ENCODE measurements around the gene RPS6KA2.

Gene RPS6KA2

DNA sequence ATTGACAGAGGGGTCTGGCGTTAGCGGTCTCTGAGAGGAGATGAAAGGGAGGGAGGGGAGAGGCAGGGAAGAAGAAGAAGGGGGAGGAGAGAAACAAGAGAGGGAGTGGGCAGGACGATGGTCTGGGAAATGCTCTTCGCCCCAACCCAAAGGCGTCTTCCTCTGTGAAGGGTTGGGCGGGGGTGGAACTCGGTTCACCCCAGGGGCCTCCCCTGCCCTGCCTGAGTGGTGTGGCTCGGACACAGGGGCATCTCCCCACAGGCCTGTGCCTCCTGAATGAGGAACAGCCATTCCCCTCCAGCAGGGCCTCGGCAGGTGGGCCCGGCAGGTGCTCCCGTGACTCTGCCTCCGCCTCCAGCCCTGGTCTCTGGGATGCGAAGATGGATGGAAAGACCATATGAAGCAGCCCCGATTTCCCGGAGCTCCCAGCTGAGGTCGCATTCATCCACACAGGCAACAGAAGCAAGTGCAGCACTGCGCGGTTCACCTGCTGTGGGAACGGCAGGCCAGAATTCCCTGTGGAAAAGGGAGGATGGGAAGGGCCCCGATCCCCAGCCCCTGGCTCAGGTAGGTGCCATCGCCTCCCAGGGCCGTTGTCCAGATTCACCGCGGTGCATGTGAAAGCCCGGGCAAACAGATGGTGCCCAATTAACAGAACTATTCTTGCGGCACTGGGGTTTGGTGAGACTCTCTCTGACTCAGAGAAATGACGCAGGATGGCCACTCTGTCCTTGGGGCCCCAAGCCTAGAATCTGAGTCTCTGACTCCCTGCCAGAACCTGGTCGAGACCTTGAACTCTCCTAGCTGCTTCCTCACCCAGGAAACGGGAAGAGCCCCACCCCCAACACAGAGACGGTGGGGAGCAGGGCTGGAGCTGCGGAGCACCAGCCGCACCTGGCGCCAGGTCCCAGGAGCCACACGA is 29.4 kb upstream of the RPS6KA2 start:
- DNase-seq (ENCODE audit: low read depth), result no peak

DNA sequence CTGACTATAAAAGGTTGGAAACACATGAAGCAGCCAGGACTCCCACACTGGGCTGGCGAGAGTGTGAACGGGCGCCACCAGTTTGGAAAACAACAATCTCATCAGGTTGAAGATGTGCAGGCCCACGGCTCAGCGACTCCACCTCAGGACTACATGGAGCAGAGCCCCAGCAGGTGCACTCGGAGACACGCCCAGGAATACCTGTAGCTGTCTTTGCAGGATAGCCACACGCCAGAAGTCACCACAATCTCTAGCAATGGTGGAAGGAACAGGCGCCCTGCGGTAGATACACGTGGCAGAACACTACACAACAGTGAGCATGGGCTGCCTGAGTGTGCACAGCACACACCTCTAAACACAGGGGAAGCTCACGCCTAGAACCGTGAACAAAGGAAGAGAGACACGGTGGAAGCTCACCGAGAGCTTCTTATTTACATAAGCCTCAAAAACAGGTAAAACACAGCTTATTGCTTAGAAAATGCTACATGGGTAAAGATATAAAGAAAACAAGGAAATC is 28.7 kb upstream of the RPS6KA2 start:
- no peak for DNase-seq (ENCODE audit: low read depth)

DNA sequence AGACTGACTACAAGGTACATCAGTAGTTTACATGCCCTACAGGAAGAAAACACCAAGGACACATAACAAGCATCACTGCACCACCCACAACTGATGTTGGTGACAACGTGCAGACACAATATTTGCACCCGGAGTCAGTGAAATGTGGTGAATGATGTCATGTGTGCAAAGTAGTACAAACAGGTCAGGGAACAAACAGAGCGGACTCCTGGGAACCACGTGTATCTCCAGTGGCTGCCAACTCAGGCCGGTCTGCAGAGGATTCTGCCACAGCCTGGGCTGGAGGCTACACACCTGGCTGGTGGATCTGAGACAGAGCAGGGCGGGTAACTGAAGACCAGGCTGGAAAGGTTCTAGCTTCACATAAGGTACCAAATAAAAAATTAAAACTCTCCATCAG is 28.2 kb upstream of the RPS6KA2 start:
- DNase-seq (ENCODE audit: low read depth), result no peak

DNA sequence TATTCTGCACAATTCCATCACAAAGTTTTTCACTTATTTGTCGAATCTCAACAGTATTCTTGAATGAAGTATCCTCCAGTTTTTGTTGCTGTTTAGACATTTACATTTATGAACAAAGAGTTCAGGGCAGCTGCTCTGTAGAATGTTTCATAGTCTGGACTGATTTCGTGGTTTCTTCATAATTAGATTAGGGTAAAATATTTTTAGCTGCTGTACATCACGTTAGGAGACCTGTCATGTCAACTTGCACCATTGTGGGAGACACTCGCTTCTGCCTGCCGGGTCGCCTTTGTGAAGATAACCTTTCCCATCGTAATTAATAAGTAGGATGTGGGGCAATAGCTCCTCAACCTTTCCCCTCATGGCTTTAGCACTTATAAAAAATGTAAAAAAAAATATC is 27.5 kb upstream of the RPS6KA2 start:
- no peak for DNase-seq (ENCODE audit: low read depth)

DNA sequence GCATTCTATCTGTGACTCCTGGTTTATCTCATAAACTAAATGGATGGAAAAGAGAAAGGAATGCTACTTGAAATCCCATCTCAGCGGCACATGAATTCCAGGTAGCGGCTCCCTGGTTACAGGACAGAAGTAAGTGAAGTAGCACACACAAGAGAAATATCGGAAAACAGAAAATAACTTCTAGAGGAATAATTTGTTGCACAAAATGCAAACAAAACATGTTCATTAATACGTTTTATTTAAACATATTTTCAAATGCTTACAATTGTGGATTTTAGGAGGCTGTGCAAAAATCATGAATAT is 26.5 kb upstream of the RPS6KA2 start:
- no peak for DNase-seq (ENCODE audit: low read depth)

DNA sequence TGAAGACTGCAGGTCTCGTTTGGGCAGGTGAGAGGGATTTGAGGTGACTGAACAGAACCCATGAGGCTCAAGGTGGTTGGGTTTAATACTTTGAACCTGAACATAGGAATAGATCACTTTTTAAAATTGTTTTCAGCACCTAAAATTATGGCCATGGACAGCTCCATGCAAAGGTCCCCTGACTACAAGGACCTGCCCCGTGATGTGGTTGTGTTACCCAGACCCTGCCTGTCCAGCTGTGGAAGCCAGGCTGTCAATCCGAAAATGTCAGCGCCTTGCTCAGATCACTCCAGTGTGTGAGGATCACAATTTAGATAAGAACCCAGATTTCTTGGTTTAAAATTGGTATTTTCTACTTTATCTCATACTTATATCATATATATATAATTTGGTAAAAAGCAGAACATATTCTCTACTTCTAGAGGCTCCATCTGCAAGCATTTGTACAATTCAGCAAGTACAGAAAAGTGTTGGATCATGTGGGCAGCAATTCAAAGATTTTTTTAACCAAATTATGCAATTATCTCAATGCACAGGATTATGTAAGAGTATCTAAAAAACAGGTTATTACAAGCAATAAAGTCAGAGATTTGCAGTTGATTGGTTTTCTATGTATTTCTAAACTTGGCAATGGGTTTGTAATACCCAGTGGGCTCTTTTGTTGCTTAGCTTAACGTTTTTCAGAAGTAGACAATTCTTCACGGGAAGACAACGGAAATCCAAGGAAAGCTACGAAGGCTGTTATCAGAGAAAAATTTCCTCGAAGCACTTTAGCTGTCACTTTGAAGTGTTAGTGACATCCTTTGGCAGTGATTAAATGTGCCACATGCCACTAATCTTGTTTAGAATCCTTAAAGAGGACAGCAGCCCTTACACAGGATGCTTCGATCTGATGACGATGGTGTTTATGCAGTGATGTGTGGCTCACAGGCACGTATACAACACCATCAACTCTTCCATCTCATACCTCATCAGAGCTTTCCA is 24.1 kb upstream of the RPS6KA2 start:
- no peak for DNase-seq (ENCODE audit: low read depth)

DNA sequence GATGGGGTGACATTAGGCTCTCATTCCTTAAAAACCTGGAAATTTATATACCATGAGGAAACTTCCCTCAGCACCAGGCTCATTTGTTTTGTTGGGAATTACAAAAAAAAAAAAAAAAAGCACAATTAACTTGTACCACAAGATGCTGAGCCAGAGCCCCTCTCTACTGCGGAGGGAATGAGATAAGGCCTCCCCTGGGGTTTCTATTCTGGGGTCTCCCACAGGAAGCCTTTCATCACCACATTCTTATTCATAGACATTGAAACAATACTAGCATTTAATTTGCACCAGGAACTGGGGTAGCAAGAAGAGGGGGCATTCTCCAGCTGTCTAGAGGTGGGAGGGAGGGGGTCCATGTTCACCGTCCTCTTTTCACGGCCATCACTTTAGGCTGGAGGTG is 23.0 kb upstream of the RPS6KA2 start:
- no peak for DNase-seq (ENCODE audit: low read depth)

DNA sequence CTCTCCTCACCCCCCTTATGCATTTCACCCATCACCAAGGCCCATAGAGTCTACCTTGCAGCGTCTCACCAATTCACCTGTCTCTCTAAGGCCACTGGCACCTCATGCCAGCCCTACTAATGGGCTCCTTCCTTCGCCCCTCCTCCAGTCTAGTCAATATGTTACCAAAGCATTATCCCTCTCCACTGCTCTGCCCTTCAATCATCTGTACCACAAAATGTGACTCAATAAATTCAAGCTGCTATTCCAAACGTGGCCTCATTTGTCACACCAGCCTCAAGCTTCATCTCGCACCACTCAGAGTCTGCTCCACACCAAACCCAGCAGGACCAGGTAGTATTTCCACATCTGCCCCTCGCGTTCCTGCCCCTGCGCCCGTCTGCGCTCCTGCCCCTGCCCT is 21.8 kb upstream of the RPS6KA2 start:
- DNase-seq (ENCODE audit: low read depth), result no peak

DNA sequence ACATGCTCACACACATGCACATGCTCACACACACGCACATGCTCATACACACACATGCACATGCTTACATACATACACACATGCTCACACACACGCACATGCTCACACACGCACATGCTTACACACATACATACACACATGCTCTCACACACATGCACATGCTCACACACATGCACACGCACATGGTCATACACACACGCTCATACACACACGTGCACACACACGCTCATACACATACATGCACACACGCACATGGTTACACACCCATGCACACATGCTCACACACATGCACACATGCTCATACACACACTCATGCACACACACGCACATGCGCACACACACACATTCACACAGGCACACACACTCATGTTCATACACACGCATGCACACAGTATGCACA is 20.8 kb upstream of the RPS6KA2 start:
- no peak for DNase-seq (ENCODE audit: low read depth)

DNA sequence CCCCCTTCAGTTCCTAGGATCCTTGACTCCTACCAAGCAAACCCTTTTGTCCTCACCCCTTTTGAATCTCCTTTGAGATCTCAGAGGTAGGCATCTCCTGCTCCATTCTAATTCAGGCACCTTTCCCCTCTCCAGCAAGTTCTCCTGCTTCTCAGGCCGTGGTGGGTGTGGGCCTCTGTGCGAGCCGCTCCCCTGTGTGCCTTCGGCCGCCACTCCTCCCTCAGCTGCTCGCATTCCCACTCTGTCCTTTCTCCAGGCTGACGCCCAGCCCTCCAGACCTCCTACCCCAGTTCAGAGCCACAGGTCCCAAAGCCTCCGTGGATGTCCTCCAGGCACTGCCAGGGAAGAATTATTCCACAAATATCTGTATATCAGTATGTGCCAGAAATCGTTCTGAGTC is 19.7 kb upstream of the RPS6KA2 start:
- no peak for DNase-seq (ENCODE audit: low read depth)

DNA sequence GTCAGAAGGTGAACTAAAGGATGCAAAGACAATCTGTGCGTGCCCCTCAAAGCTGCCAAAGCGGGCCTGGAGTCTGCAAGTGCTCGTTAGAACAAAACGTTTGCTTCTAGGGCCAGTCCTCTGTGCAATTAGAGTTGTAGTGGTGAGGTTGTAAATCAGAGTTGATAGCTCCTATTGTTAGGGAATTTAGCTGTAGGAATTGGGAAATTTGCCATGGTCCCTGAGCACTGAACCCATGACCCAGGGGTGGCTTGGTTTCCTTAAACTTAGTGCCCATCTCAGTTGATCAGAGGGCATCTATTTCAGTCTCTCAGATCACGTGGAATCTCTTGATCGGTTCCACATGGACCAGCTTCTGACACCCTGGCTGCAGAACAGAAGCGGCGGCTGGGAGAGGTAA is 18.8 kb upstream of the RPS6KA2 start:
- DNase-seq (ENCODE audit: low read depth), result no peak

DNA sequence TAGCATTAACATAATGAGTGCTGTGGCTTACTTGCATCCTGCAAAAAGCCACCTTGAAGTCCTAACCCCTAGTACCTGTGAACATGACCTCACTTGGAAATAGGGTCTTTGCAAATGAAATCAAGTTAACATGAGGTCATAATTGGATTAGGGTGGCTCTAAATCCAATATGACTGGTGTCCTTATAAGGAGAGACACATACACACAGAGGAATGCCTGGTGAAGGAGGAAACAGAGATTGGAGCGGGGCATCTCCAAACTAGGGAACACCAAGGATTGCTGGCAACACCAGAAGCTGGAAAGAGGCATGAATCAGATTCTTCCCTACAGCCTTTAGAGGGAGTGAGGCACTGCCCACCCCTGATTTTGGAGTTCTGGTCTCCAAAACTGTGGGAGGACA is 17.6 kb upstream of the RPS6KA2 start:
- DNase-seq (ENCODE audit: low read depth), result no peak

DNA sequence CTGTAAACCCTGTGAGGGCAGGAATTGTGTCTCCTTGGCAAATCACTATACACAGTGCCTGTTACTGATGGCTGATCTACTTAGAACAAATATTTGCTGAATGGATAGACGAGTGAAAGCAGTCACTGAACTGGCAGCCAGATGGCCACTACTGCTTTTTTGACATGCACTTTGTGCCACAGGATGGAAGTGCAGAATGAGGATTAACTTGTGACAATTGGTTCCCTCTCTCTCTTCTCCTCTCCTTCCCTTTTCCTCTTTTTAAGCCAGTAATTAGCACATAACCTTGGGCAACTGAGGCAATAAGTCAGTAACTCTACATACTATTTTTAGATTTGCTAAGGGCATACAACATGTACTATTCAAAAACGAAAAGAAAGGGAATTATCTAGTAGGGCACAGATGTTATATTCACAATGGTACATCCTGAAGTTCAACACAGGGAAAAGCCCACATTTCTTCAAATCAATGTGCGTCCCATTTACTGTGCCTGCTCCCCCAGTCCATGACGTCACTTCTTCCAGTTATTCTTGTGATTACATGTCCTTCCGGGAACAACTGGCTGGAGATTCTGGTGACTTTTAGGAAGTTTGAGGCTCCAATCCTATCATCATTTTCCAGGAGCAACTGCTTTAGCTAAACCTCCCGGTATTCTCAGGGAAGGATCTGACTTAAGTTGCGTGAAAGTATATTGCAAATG is 17.0 kb upstream of the RPS6KA2 start:
- DNase-seq (ENCODE audit: low read depth), result no peak

DNA sequence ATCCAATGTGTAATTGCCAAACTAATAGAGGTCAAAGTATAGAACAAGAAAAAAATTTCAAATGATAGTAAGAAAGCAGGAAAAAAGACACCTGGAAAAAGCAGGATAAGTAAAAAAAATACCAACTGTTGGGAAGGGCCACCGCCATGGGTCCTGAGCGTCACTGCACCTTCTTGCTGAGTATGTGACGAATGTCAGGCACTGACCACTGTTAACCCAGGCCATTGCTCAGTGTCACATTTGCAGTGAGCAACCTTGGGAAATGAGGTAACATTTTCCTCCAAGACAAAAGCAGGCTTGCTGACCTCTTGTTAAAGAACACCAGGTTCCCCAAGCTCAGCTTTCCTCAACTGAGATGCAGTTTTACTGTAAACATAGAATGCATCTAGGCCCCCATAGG is 15.6 kb upstream of the RPS6KA2 start:
- DNase-seq (ENCODE audit: low read depth), result no peak

DNA sequence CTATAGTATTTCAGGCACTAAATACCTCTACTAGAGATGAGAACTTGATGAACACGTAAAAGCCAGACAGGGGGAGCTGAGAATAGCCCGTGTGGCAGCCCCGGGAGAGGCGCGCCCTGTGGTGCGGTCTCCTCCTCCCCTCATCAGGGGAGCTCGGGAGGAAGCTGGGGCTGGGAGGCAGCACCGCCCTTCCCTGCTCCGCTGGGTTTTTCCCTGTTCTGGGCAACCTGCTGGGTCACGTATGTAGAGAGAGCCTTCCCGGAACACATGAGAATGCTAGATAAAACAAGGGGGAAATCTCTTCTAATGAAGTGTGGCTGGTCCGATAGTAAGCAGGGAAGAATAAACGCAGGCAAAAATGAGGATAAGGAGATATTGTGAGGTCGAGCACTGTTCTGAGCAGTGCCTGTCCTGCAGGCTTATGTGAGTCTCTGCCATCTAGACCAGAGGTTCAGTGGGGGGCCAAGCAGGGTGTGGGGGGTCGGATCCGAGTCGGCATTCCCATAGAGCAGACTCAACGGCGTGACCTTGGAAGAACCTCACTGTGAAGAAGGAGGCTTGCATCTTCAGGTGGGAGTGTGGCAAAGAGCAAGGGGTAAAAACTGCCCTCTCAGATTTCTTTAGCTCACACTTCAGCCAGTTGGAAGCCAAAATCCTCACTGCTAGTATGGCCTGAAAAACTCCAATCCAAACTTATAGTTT is 13.4 kb upstream of the RPS6KA2 start:
- DNase-seq (ENCODE audit: low read depth), result no peak

DNA sequence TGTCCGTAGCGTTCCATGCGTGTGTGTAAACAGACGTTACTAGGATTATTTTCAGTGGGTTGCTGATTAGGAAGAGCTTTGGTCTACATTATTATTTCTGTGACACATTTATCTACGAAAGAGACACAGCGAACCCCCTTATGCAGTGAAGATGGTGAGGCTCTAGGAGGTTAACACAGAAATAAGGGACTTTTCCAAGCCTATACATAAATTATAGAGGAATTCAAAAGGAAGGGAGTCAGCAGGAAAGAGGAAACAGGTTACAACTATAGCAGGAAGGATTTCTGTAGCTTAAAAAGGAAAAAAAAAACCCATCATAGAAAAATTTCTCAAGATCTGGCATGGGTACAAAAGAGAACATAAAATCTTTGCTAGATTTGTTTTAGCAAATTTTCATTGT is 12.9 kb upstream of the RPS6KA2 start:
- DNase-seq (ENCODE audit: low read depth), result no peak

DNA sequence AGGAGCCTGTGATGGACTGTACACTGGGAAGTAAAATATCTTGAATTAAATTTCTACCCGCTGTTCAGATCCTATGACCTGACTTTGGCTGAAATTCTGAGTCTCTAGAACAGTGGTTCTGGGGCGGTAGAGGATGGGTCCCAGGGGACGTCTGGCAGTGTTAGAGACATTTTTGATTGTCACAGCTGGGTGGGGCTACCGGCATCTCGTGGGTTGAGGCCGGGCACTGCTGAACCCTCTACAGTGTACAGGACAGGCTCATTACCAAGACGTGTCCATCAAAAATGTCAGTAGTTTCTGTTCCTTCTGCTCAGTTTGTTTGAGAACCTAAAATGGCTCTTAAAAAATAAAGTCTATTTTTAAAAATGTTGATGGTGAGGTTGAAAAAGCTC is 11.5 kb upstream of the RPS6KA2 start:
- DNase-seq (ENCODE audit: low read depth), result no peak

DNA sequence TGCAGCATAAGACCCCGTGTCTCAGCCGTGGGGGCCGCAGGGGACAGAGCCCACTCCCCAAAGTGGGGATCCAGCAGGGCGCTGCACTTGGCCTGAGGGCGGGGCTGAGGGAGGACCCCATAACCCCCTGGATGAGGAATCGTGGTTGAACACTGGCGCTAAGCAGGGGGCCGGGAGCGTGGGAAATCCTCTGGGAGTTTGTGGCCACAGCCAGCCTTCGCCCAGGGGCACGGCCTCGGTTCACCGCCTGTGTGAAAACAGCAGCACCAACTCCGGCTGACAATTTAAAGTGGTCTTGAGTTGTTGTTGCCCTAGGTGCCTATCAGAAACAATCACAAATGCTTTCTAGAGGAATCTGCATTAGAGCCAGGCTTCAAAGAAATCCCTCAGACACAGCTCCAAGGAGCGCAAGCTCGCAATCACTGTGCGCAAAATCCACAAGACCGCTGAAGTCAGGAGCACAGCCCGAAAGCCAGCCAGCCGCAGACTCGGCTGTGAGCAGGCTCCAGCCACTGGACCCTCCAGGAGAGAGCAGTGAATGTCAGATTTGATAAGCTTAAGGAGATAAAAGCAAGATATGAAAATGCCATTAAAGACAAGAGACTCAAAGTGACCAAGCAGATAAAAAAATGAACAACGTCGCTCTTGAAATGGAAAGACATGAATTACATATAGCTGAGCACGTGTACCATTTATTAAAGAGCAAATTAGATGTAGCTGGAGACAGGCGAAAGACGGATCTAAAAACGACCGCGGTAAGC is 10.9 kb upstream of the RPS6KA2 start:
- no peak for DNase-seq (ENCODE audit: low read depth)

DNA sequence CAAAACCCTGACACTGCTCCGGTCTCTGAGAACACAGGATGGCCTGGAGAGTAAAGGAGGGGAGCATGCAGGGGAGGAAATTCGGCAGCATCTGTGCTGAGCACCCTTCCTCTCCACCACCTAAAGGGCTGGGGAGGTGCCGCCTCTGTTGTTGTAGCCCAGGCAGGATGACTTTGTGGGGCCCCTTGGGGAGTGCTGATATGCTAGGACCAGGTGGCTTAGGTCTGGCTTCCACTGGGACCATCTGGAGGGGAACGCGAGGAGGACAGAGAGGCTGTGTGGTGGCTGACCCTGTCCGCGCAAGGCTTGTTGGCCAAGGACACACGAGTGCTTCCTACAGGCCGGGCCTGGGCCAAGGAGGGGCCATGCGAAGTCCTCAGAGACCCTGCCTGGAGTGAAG is 9.9 kb upstream of the RPS6KA2 start:
- DNase-seq (ENCODE audit: low read depth), result no peak

DNA sequence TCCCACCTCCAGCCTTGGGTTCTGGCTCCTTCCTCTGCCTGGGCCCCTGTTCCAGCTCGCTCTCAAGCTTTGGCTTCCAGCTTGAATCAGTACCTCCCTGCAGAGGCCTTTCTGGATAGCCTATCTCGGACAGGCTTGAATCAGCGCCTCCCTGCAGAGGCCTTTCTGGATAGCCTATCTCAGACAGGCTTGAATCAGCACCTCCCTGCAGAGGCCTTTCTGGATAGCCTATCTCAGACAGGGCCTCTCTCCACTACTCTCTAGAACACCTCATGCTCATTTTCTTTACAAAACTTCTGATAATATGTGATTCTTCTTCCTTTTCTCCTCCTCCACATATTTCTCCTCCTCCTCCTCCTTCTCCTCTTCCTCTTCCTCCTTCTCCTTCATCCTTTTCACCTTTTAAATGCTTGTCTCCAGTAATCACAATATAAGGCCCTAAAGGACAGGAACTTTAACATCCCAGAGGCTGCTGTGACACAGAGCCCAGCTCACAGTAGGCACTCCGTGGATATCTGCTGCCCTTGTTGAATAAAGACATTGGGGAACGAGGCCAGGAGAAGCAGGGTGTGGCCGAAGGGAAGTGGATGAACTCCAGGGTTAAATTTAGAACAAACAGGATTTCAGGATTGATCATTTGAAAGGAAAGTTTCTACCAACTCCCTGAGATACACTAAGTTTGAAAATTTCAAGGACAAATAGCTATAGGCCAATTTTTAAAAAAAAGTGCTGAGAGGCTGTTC is 9.3 kb upstream of the RPS6KA2 start:
- DNase-seq (ENCODE audit: low read depth), result no peak
